Measurements from ENCODE around the gene IL21R.

The IL21R gene

GRCh38 chr16:27450196-27450549 lies 48.2 kb downstream of the IL21R start:
- Histone ChIP-seq H3K27ac (replicated peaks) (no peak overlapping the region), H3K27me3 (ENCODE audit: insufficient read depth, poor library complexity, severe bottlenecking) (peaks cover 9% of the 10 kb centered on the region), H3K4me3 (replicated peaks; ENCODE audit: insufficient read depth, low read length) (no peak overlapping the region)
- no peak for TF ChIP-seq REST (IDR thresholded peaks at IDR 0.05; ENCODE audit: insufficient replicate concordance, low read depth)
- no peak for TF ChIP-seq CTCF (IDR thresholded peaks at IDR 0.05; ENCODE audit: insufficient read depth, low read length)
- TF ChIP-seq SPI1 (IDR thresholded peaks at IDR 0.05; ENCODE audit: borderline replicate concordance, low read depth) = no peak
- no peak for TF ChIP-seq GABPA (IDR thresholded peaks at IDR 0.05; ENCODE audit: low read depth)
- TF ChIP-seq POLR2AphosphoS5 (IDR thresholded peaks at IDR 0.05; ENCODE audit: low read depth) = no peak
- no peak for DNase-seq (ENCODE audit: low read depth in 1 of 2, low spot score in 1 of 2)

- Histone ChIP-seq H3K27ac (replicated peaks) (no peak overlapping the region), H3K27me3 (ENCODE audit: insufficient read depth, poor library complexity, severe bottlenecking) (peaks cover 9% of the 10 kb centered on the region), H3K4me3 (replicated peaks; ENCODE audit: insufficient read depth, low read length) (no peak overlapping the region)
- DNase-seq (ENCODE audit: low read depth in 1 of 2, low spot score in 1 of 2) = no peak
- TF ChIP-seq SPI1 (IDR thresholded peaks at IDR 0.05; ENCODE audit: borderline replicate concordance, low read depth) (no peak), CTCF (IDR thresholded peaks at IDR 0.05; ENCODE audit: insufficient read depth, low read length) (no peak), GABPA (IDR thresholded peaks at IDR 0.05; ENCODE audit: low read depth) (no peak), POLR2AphosphoS5 (IDR thresholded peaks at IDR 0.05; ENCODE audit: low read depth) (no peak), REST (IDR thresholded peaks at IDR 0.05; ENCODE audit: insufficient replicate concordance, low read depth) (no peak)
These were observed 50.9 kb downstream of the IL21R start for GRCh38 chr16:27452569-27453493.

- Histone ChIP-seq H3K27ac (replicated peaks) (no peak overlapping the region), H3K27me3 (ENCODE audit: insufficient read depth, poor library complexity, severe bottlenecking) (peaks cover 9% of the 10 kb centered on the region), H3K4me3 (replicated peaks; ENCODE audit: insufficient read depth, low read length) (no peak overlapping the region)
- DNase-seq (ENCODE audit: low read depth in 1 of 2, low spot score in 1 of 2) = no peak
- no peak for TF ChIP-seq POLR2AphosphoS5 (IDR thresholded peaks at IDR 0.05; ENCODE audit: low read depth)
- no peak for TF ChIP-seq REST (IDR thresholded peaks at IDR 0.05; ENCODE audit: insufficient replicate concordance, low read depth)
- no peak for TF ChIP-seq SPI1 (IDR thresholded peaks at IDR 0.05; ENCODE audit: borderline replicate concordance, low read depth)
- no peak for TF ChIP-seq CTCF (IDR thresholded peaks at IDR 0.05; ENCODE audit: insufficient read depth, low read length)
- TF ChIP-seq GABPA (IDR thresholded peaks at IDR 0.05; ENCODE audit: low read depth) = no peak
These were observed 51.5 kb downstream of the IL21R start for GRCh38 chr16:27453494-27453825.
